Cerebellar nuclear complex (tissue), 1 donor: ENCODE results near the gene NMT2.
A peak's percentile ranks its signal among the peaks of the same experiment; 100 is the strongest.

Source experiments
- DNase-seq, 2 experiments: peaks; one replicate each; lab custom pipeline; 2025; lab: John Stamatoyannopoulos, UW

NMT2 gene

DNA sequence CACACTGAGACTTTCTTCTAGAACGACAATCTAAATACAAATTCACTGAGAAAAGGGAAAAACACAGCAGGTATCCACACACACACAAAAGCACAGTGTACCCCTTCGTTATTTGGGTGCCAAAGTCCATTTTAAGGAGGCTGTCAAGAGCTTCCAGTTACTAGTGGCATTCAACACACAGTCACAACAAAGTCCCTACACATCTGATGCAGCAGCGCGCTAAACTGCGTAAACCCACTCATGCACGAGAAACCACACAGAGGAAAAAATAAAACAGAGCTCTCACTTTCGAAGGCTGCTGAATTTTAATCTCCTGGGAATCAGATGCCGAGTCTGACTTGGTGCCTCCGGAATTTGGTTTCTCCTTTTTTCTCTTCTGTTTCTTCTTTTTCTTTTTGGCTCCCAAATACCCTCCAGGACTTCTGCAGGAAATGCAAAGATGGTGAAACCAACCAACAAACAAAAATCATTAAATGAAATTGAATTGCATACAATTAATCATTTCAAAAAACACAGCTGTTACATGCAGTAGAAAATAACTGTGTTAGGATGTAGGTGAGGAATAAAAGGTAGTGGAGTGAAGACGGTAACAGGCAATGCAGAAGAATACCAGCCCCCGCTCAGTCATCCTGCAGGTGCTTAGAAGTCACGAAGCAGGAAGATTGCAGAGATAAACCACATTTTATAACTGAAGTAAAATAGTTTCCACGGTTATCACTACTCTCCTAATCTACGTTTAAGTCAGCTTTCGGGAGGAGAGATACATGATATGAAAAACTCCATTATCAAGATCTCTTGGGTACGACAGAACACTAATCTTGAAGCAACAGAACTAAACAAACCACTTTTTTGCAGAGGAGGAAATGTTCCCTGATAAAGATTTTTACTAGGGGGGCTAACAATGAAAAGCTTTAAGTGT lies 27.1 kb downstream of the NMT2 start:
- no peak for DNase-seq

DNA sequence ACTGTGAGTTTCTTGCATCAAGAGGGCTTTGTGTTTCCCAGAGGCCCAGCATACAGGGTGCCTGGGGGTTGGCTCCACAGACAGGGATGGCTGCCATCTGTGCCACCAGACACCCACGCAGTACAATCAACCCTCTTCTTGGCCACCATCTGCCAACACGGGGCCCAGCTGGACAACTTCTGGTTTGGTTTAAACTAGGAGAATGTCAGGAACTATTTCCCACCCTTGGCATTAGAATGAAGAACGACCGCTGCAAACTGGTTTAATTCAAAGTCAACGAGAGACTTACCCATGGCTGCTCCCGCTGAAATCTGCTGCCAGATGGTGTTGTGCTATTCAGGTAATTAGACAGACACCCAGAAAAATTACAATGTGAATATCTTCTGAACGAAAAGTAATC lies 27.8 kb downstream of the NMT2 start:
- no peak for DNase-seq

DNA sequence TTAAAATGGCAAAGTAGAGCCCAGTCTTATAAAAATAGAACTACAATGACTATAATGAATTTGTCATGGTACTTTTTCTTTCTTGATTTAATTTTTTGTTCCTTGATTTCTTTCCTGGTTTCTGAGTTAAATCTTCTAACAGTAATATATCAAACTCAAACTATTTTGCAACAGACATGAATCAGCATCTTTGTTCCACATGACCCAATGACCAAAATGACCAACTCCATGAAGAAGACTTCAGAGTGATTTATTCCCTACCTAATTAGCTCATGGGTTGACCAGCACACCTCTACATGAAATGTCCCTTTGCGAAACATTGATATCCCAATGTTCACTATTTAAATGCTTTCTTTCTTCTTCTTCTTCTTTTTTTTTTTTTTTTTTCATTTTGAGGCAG lies 30.9 kb downstream of the NMT2 start:
- DNase-seq = no peak

GRCh38 chr10:15137036-15137359 lies 31.5 kb downstream of the NMT2 start:
- DNase-seq = no peak

- DNase-seq = no peak
Observed at GRCh38 chr10:15136129-15137035, 32.1 kb downstream of the NMT2 start.

- no peak for DNase-seq
Observed at GRCh38 chr10:15131330-15131729, 37.2 kb downstream of the NMT2 start.

GRCh38 chr10:15124908-15125307 lies 43.6 kb downstream of the NMT2 start:
- DNase-seq = no peak

- no peak for DNase-seq
Observed at GRCh38 chr10:15124190-15124589, 44.3 kb downstream of the NMT2 start.

DNA sequence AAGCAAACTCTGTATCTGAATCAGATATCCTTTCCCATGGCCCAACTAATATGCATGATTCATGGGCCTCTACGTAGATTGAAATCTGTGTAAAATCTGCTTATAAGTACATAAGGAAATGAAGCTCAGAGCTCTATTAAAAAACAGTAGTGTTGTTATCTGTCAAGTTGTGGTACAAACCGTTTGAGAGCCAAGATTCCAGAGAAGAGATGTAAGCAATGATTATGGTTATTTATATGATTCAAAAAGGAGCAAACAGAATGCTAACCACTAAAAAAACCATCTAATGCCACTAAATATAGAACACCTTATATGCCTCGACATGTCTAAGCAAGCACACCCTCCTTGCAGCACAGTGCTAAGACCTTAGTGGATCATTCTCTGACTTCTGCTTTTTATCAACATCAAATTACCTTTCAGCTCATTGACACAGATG lies 44.7 kb downstream of the NMT2 start:
- DNase-seq = no peak

DNA sequence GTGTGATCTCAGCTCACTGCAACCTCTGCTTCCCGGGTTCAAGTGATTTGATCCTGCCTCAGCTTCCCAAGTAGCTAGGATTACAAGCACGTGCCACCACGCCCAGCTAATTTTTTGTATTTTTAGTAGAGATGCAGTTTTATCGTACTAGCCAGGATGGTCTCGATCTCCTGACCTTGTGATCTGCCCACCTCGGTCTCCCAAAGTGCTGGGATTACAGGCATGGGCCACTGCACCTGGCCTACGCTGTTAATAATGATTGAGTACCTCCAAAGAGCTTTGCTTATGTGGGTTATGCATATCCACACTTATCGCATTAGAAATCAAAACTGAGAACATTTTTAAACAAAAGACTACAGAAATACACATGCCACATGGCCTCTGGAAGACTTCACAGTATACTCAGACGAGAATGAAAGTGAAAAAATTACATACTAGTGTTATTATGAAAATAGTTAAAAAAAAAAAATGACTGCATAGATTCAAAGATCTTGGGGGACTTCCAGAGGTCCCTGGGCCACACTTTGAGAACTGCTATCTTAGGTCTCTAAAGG lies 45.9 kb downstream of the NMT2 start:
- no peak for DNase-seq

GRCh38 chr10:15121707-15122106 lies 46.8 kb downstream of the NMT2 start:
- DNase-seq = no peak

GRCh38 chr10:15120523-15120922 lies 48.0 kb downstream of the NMT2 start:
- DNase-seq = no peak

DNA sequence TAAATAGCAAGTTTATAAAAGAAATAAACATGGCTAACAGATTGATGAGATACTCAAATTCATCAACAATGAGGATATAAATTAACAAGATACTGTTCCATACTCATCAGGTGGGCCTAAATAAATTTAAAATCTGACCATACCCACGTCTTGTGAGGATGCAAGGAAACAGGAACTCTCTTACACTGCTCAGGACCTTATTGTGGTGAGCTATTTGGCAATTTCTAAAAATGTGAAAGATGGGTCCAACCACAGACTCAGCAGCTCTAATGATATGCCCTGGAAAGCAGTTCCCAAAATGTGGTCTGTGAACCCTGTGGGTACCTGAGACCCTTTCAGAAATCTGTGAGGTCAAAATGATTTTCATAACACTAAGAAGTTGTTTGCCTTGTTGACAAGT lies 49.9 kb downstream of the NMT2 start:
- DNase-seq = no peak

GRCh38 chr10:15116225-15116624 lies 52.3 kb downstream of the NMT2 start:
- no peak for DNase-seq

- DNase-seq = no peak
Observed at GRCh38 chr10:15113766-15114165, 54.7 kb downstream of the NMT2 start.

GRCh38 chr10:15112657-15113056 lies 55.8 kb downstream of the NMT2 start:
- no peak for DNase-seq

GRCh38 chr10:15106352-15107013 lies 62.0 kb downstream of the NMT2 start:
- no peak for DNase-seq

DNA sequence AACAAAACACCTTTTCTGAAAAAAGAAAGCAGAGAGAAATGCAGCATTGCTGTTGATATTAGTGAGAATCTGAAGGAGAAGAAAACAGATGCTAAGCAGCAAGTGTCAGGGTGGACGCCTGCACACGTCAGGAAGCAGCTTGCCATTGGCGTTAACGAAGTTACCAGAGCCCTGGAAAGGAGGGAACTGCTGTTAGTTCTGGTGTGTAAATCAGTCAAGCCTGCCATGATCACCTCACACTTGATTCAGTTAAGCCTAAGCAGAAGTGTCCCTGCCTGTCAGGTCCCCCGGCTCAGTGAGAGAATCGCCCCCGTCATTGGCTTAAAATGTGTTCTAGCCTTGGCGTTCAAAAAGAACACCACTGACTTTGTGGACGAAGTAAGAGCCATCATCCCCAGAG lies 65.0 kb downstream of the NMT2 start:
- DNase-seq = no peak

- no peak for DNase-seq
Observed at GRCh38 chr10:15099886-15100285, 68.6 kb downstream of the NMT2 start.

GRCh38 chr10:15097011-15097812 lies 71.3 kb downstream of the NMT2 start, which contains the start of gene RPP38:
Gene RPP38 (plus strand): TSS chr10:15097355. CDS start chr10:15103315, 5,960 bp downstream.
- peak; percentile 70 to 86 for DNase-seq

DNA sequence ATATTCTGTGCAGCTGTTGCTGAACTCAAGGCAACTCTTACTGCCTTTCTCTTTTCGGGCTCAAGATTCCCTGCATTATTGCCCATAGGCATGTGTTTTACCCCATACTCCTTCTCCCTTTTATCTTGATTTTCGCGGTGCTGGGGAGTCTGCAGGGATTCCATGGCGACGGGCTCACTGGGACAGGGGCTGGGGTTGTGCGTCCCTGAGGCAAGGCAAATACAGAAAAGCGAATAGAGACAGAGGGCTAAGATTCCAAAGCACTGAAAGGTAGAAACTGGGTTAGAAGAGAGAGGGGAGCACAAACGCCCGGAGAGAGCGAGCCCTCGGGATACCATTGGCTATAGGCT lies 71.9 kb downstream of the NMT2 start:
- no peak for DNase-seq
